AG08395 (cell line): ENCODE measurements around the gene DAB2IP.
A peak's percentile ranks its signal among the peaks of the same experiment; 100 is the strongest.
"Not testable (repeated sequence)": the region's sequence is repeated elsewhere in the genome, so short reads cannot be mapped to it uniquely, and the experiment has no call there.

ENCODE experiments used
- DNase-seq: peaks from one replicate; pipeline ENCODE4 v3.0.0; 2012; ENCODE audit warnings: mixed read lengths, low spot score

DAB2IP gene

GRCh38 chr9:121727295-121728020 is 76.0 kb downstream of the DAB2IP start:
- no peak for DNase-seq

GRCh38 chr9:121728916-121729315 is 77.5 kb downstream of the DAB2IP start:
- no peak for DNase-seq

- DNase-seq: no peak
Observed at GRCh38 chr9:121729769-121730562, 78.5 kb downstream of the DAB2IP start.

- DNase-seq: no peak
Observed at GRCh38 chr9:121731090-121731489, 79.7 kb downstream of the DAB2IP start.

GRCh38 chr9:121731919-121732318 is 80.5 kb downstream of the DAB2IP start:
- no peak for DNase-seq

- no peak for DNase-seq
Observed at GRCh38 chr9:121732389-121732788, 81.0 kb downstream of the DAB2IP start.

GRCh38 chr9:121732886-121733285 is 81.5 kb downstream of the DAB2IP start:
- DNase-seq: no peak

GRCh38 chr9:121734465-121734864 is 83.0 kb downstream of the DAB2IP start:
- no peak for DNase-seq

- peak; percentile 64 for DNase-seq
Observed at GRCh38 chr9:121735065-121735792, 83.8 kb downstream of the DAB2IP start.

- peak; percentile 75 for DNase-seq
Observed at GRCh38 chr9:121735793-121736770, 84.6 kb downstream of the DAB2IP start.

- DNase-seq: peak; percentile 20
Observed at GRCh38 chr9:121736934-121737462, 85.6 kb downstream of the DAB2IP start.

- DNase-seq: no peak
Observed at GRCh38 chr9:121737481-121737931, 86.1 kb downstream of the DAB2IP start.

- DNase-seq: no peak
Observed at GRCh38 chr9:121738411-121738810, 87.0 kb downstream of the DAB2IP start.

GRCh38 chr9:121738968-121739367 is 87.5 kb downstream of the DAB2IP start:
- no peak for DNase-seq

GRCh38 chr9:121739971-121740370 is 88.5 kb downstream of the DAB2IP start:
- no peak for DNase-seq

- no peak for DNase-seq
Observed at GRCh38 chr9:121741228-121741918, 89.9 kb downstream of the DAB2IP start.

GRCh38 chr9:121741919-121742283 is 90.5 kb downstream of the DAB2IP start:
- DNase-seq: not testable (repeated sequence)

- DNase-seq: no peak
Observed at GRCh38 chr9:121742923-121743322, 91.5 kb downstream of the DAB2IP start.

- DNase-seq: peak; percentile 94
Observed at GRCh38 chr9:121743441-121744001, 92.1 kb downstream of the DAB2IP start.

GRCh38 chr9:121744002-121744686 is 92.7 kb downstream of the DAB2IP start:
- DNase-seq: peak; percentile 65
